NCI-H2107 (cell line): ENCODE data around the gene ZNF302.
A peak's percentile ranks its signal among the peaks of the same experiment; 100 is the strongest.
"Not testable (repeated sequence)": the region's sequence is repeated elsewhere in the genome, so short reads cannot be mapped to it uniquely, and the experiment has no call there.

ENCODE experiments used
- DNase-seq: peaks from one replicate; lab custom pipeline; 2025; lab: John Stamatoyannopoulos, UW

The ZNF302 gene

GRCh38 chr19:34671972-34672371, 5.5 kb upstream of the ZNF302 start:
- DNase-seq, result no peak

GRCh38 chr19:34673590-34673989, 3.9 kb upstream of the ZNF302 start:
- DNase-seq, result no peak

- DNase-seq, result no peak
These were observed 2.2 kb upstream of the ZNF302 start for GRCh38 chr19:34675250-34675649.

GRCh38 chr19:34675919-34676318, 1.6 kb upstream of the ZNF302 start:
- no peak for DNase-seq

GRCh38 chr19:34676697-34677385, 637 bp upstream of the ZNF302 start, which contains the start of gene SCGB2B2:
SCGB2B2 (minus strand) TSS chr19:34677159; CDS start chr19:34594563, 82,596 bp downstream.
- DNase-seq, result peak; percentile 78

GRCh38 chr19:34678085-34678412, 571 bp downstream of the ZNF302 start:
- DNase-seq, result no peak

- DNase-seq, result no peak
These were observed 943 bp downstream of the ZNF302 start for GRCh38 chr19:34678421-34678820.

- no peak for DNase-seq
These were observed 4.0 kb downstream of the ZNF302 start for GRCh38 chr19:34681478-34681877.

- not testable (repeated sequence) for DNase-seq
These were observed 7.8 kb downstream of the ZNF302 start for GRCh38 chr19:34685266-34685665.

- no peak for DNase-seq
These were observed 9.0 kb downstream of the ZNF302 start for GRCh38 chr19:34686455-34686854.

- no peak for DNase-seq
These were observed 9.9 kb downstream of the ZNF302 start for GRCh38 chr19:34687348-34687747.

- DNase-seq, result no peak
These were observed 11.1 kb downstream of the ZNF302 start for GRCh38 chr19:34688592-34688991.

GRCh38 chr19:34690372-34690771, 12.9 kb downstream of the ZNF302 start:
- DNase-seq, result no peak

- DNase-seq, result no peak
These were observed 15.1 kb downstream of the ZNF302 start for GRCh38 chr19:34692549-34692948.

GRCh38 chr19:34707661-34708060, 30.2 kb downstream of the ZNF302 start:
- DNase-seq, result no peak

GRCh38 chr19:34711890-34712289, 34.4 kb downstream of the ZNF302 start:
- no peak for DNase-seq

GRCh38 chr19:34712395-34713261, 35.1 kb downstream of the ZNF302 start:
- peak; percentile 87 for DNase-seq

GRCh38 chr19:34713262-34713637, 35.8 kb downstream of the ZNF302 start:
- DNase-seq, result no peak

GRCh38 chr19:34715357-34715756, 37.9 kb downstream of the ZNF302 start:
- no peak for DNase-seq

GRCh38 chr19:34722353-34722752, 44.9 kb downstream of the ZNF302 start:
- DNase-seq, result no peak

- DNase-seq, result no peak
These were observed 47.9 kb downstream of the ZNF302 start for GRCh38 chr19:34725400-34725799.

GRCh38 chr19:34731019-34731829, 53.7 kb downstream of the ZNF302 start:
- no peak for DNase-seq

- no peak for DNase-seq
These were observed 54.5 kb downstream of the ZNF302 start for GRCh38 chr19:34731964-34732363.
